ENCODE data around the gene TRPM2.

TRPM2 gene

GRCh38 chr21:44462086-44462833, 108.8 kb downstream of the TRPM2 start:
- no peaks in the 10 kb centered on the region for H4K20me1 ChIP-seq (ENCODE audit: insufficient read depth, low read length)
- H3K79me2 ChIP-seq (ENCODE audit: low read length), result no peaks in the 10 kb centered on the region
- no peak overlapping the region for H3K4me2 ChIP-seq (ENCODE audit: low read length)
- no peak overlapping the region for H2AFZ ChIP-seq (ENCODE audit: low read depth, low read length)
- H3K9ac ChIP-seq (ENCODE audit: low read length), result no peak overlapping the region
- no peaks in the 10 kb centered on the region for H3K9me3 ChIP-seq (ENCODE audit: insufficient read depth, low read length)
- no peaks in the 10 kb centered on the region for H3K36me3 ChIP-seq (replicated peaks; ENCODE audit: low read depth, low read length)
- no peaks in the 10 kb centered on the region for H3K4me1 ChIP-seq (ENCODE audit: low read length)
- H3K27me3 ChIP-seq (ENCODE audit: low read depth, low read length), result no peaks in the 10 kb centered on the region
- no peak for TF ChIP-seq EZH2phosphoT487 (IDR thresholded peaks at IDR 0.05; ENCODE audit: low read depth)
- no peak for TF ChIP-seq CTCF (IDR thresholded peaks at IDR 0.05; ENCODE audit: low read depth, low read length)
- H3K4me3 ChIP-seq (ENCODE audit: low read length), result no peak overlapping the region
- H3K27ac ChIP-seq (ENCODE audit: low read length), result no peak overlapping the region

- H4K20me1 ChIP-seq (ENCODE audit: insufficient read depth, low read length), result no peaks in the 10 kb centered on the region
- H3K27ac ChIP-seq (ENCODE audit: low read length), result no peak overlapping the region
- no peak overlapping the region for H3K4me3 ChIP-seq (ENCODE audit: low read length)
- no peaks in the 10 kb centered on the region for H3K9me3 ChIP-seq (ENCODE audit: insufficient read depth, low read length)
- no peak overlapping the region for H3K4me2 ChIP-seq (ENCODE audit: low read length)
- TF ChIP-seq EZH2phosphoT487 (IDR thresholded peaks at IDR 0.05; ENCODE audit: low read depth) (no peak), CTCF (IDR thresholded peaks at IDR 0.05; ENCODE audit: low read depth, low read length) (no peak)
- H3K27me3 ChIP-seq (ENCODE audit: low read depth, low read length), result no peaks in the 10 kb centered on the region
- H2AFZ ChIP-seq (ENCODE audit: low read depth, low read length), result no peak overlapping the region
- H3K9ac ChIP-seq (ENCODE audit: low read length), result no peak overlapping the region
- H3K36me3 ChIP-seq (replicated peaks; ENCODE audit: low read depth, low read length), result no peaks in the 10 kb centered on the region
- no peaks in the 10 kb centered on the region for H3K4me1 ChIP-seq (ENCODE audit: low read length)
- no peaks in the 10 kb centered on the region for H3K79me2 ChIP-seq (ENCODE audit: low read length)
Measured at GRCh38 chr21:44462834-44463200, 109.4 kb downstream of the TRPM2 start.

- H3K79me2 ChIP-seq (ENCODE audit: low read length), result no peaks in the 10 kb centered on the region
- H3K9ac ChIP-seq (ENCODE audit: low read length), result no peak overlapping the region
- H3K4me1 ChIP-seq (ENCODE audit: low read length), result no peaks in the 10 kb centered on the region
- H3K36me3 ChIP-seq (replicated peaks; ENCODE audit: low read depth, low read length), result no peaks in the 10 kb centered on the region
- TF ChIP-seq EZH2phosphoT487 (IDR thresholded peaks at IDR 0.05; ENCODE audit: low read depth) (no peak), CTCF (IDR thresholded peaks at IDR 0.05; ENCODE audit: low read depth, low read length) (no peak)
- H2AFZ ChIP-seq (ENCODE audit: low read depth, low read length), result no peak overlapping the region
- H4K20me1 ChIP-seq (ENCODE audit: insufficient read depth, low read length), result no peaks in the 10 kb centered on the region
- no peak overlapping the region for H3K4me2 ChIP-seq (ENCODE audit: low read length)
- H3K9me3 ChIP-seq (ENCODE audit: insufficient read depth, low read length), result no peaks in the 10 kb centered on the region
- H3K4me3 ChIP-seq (ENCODE audit: low read length), result no peak overlapping the region
- no peak overlapping the region for H3K27ac ChIP-seq (ENCODE audit: low read length)
- H3K27me3 ChIP-seq (ENCODE audit: low read depth, low read length), result no peaks in the 10 kb centered on the region
Measured at GRCh38 chr21:44463724-44464123, 110.3 kb downstream of the TRPM2 start.

GRCh38 chr21:44464351-44464750, 110.9 kb downstream of the TRPM2 start:
- Histone ChIP-seq H3K9ac (ENCODE audit: low read length) (no peak overlapping the region), H3K4me2 (ENCODE audit: low read length) (no peak overlapping the region), H3K27ac (ENCODE audit: low read length) (no peak overlapping the region), H2AFZ (ENCODE audit: low read depth, low read length) (no peak overlapping the region), H4K20me1 (ENCODE audit: insufficient read depth, low read length) (no peaks in the 10 kb centered on the region), H3K9me3 (ENCODE audit: insufficient read depth, low read length) (no peaks in the 10 kb centered on the region), H3K36me3 (replicated peaks; ENCODE audit: low read depth, low read length) (no peaks in the 10 kb centered on the region), H3K4me3 (ENCODE audit: low read length) (no peak overlapping the region), H3K79me2 (ENCODE audit: low read length) (no peaks in the 10 kb centered on the region), H3K4me1 (ENCODE audit: low read length) (no peaks in the 10 kb centered on the region), H3K27me3 (ENCODE audit: low read depth, low read length) (no peaks in the 10 kb centered on the region)
- TF ChIP-seq CTCF (IDR thresholded peaks at IDR 0.05; ENCODE audit: low read depth, low read length), result no peak
- TF ChIP-seq EZH2phosphoT487 (IDR thresholded peaks at IDR 0.05; ENCODE audit: low read depth), result no peak

All from OCI-LY3 (cell line).